SK-N-MC (cell line): ENCODE data around the gene GALNTL6.

ENCODE experiments used
- EZH2 ChIP-seq: fragments of 200-600 bp; sonication (generic); IDR thresholded peaks from one replicate; pipeline ENCODE4 v1.6.1; 2017; ENCODE audit warnings: antibody characterized with exemption
- FOXP2 ChIP-seq: optimal IDR thresholded peaks from 2 replicates; pipeline ENCODE3; 2011; ENCODE audit warnings: mild to moderate bottlenecking, moderate library complexity; ENCODE audit not compliant: insufficient read depth; ENCODE audit errors: extremely low read length, control extremely low read depth
- POLR2AphosphoS5 ChIP-seq: IDR thresholded peaks from 2 replicates; pipeline ENCODE4 v1.6.1; 2012; ENCODE audit warnings: mild to moderate bottlenecking, low read depth, low read length, borderline replicate concordance

- no peak for TF ChIP-seq EZH2
- TF ChIP-seq POLR2AphosphoS5 = no peak
- TF ChIP-seq FOXP2 = no peak
These were observed 241.8 kb downstream of the GALNTL6 start for GRCh38 chr4:172055046-172055445.
